K562 (cell line): ENCODE measurements around the gene FRMD5. TPM values are rescaled to one million over a fixed set of nuclear protein-coding genes. Genes with fewer than 3 reads are reported as not detected.
"Not testable (repeated sequence)": the region's sequence is repeated elsewhere in the genome, so short reads cannot be mapped to it uniquely, and the experiment has no call there.

Experiments
- ATAC-seq: fragments of 200-7000 bp; cut with Tn5 transposase; 3 replicates; pipeline ENCODE4 v1.9.1; 2020; ENCODE audit warnings: moderate library complexity
- BruUV-seq: library from RNA; stranded (reverse); fragments of 400-500 nt; replicated peaks from 2 replicates; lab custom pipeline; 2021; lab: Mats Ljungman, UMichigan
- CTCF ChIA-PET: fragments of 300-600 bp; formaldehyde crosslinking; extraction: SDS; loops from one replicate; lab custom pipeline; 2021; ENCODE audit warnings: low intra/inter-chr PET ratio; lab: Yijun Ruan, JAX
- POLR2A ChIA-PET: fragments of 300-600, 350-650 bp; sonication (Branson Sonifier 250); formaldehyde crosslinking; extraction: SDS; loops from one replicate; lab custom pipeline; 2021; ENCODE audit warnings: antibody characterized with exemption, inconsistent platforms; lab: Yijun Ruan, JAX
- DNase-seq, 4 experiments: peaks; one replicate each; pipeline versions ENCODE4 v3.0.0 to v3.0.0-alpha.2; 2011 to 2018; ENCODE audit warnings: low spot score in 3 of 4, mixed read lengths in 3 of 4; ENCODE audit errors: extremely low read depth in 1 of 4
- FAIRE-seq: peaks from 2 replicates; lab custom pipeline; 2011; peaks lifted over from hg19 to GRCh38; lab: Jason Lieb, UNC
- H2AFZ ChIP-seq: 2 replicates; pipeline ENCODE4 v1.6.0; 2011; ENCODE audit warnings: low read depth, low read length, control low read depth, inconsistent platforms
- H3K27ac ChIP-seq: fragments of 200-600 bp; 3 replicates; pipeline ENCODE4 v1.8.0; 2011; ENCODE audit warnings: low read depth, mild to moderate bottlenecking, control low read depth, inconsistent platforms, low read length, moderate library complexity, mixed read lengths; ENCODE audit errors: extremely low read depth
- H3K27me3 ChIP-seq, 2 experiments: fragments of 300-600 bp in 1 of 2; 2 replicates in 1 of 2; 3 replicates in 1 of 2; pipeline versions ENCODE4 v1.6.0 to v1.8.0; 2011; ENCODE audit warnings: inconsistent platforms in 2 of 2, low read length in 2 of 2, mild to moderate bottlenecking in 1 of 2, mixed read lengths in 1 of 2, moderate library complexity in 1 of 2; ENCODE audit not compliant: control insufficient read depth in 2 of 2, insufficient read depth in 2 of 2
- H3K36me3 ChIP-seq: fragments of 300-600 bp; 3 replicates; pipeline ENCODE4 v1.8.0; 2011; ENCODE audit warnings: mild to moderate bottlenecking, low read length, inconsistent platforms; ENCODE audit not compliant: control insufficient read depth, insufficient read depth
- H3K4me1 ChIP-seq, 2 experiments: fragments of 200-600 bp in 1 of 2; replicated peaks in 1 of 2; 2 replicates in 1 of 2; 3 replicates in 1 of 2; pipeline versions ENCODE4 v1.5.1 to v1.8.0; 2011; ENCODE audit warnings: inconsistent platforms in 2 of 2, low read length in 2 of 2, mild to moderate bottlenecking in 1 of 2, mixed read lengths in 1 of 2, moderate library complexity in 1 of 2; ENCODE audit not compliant: control insufficient read depth in 2 of 2, insufficient read depth in 2 of 2
- H3K4me2 ChIP-seq: 2 replicates; pipeline ENCODE4 v1.6.1; 2011; ENCODE audit warnings: low read length, control low read depth, inconsistent platforms, mixed read lengths; ENCODE audit not compliant: insufficient read depth
- H3K4me3 ChIP-seq: fragments of 200-600 bp; sonication (generic), shearing (Covaris generic); 2 replicates; pipeline ENCODE4 v1.5.1; 2016; ENCODE audit warnings: control low read depth, inconsistent platforms
- H3K79me2 ChIP-seq: fragments of 200-600 bp; 3 replicates; pipeline ENCODE4 v1.8.0; 2011; ENCODE audit warnings: low read length, inconsistent platforms; ENCODE audit not compliant: control insufficient read depth, insufficient read depth
- H3K9ac ChIP-seq, 2 experiments: 2 replicates each; pipeline versions ENCODE4 v1.6.0 to v1.6.1; 2011; ENCODE audit warnings: low read depth in 2 of 2, low read length in 2 of 2, control low read depth in 1 of 2, inconsistent platforms in 1 of 2, mild to moderate bottlenecking in 1 of 2, mixed read lengths in 1 of 2; ENCODE audit not compliant: insufficient read depth in 1 of 2
- H3K9me1 ChIP-seq: one replicate; pipeline ENCODE4 v1.6.0; 2011; ENCODE audit warnings: inconsistent platforms, mild to moderate bottlenecking, low read length, moderate library complexity; ENCODE audit not compliant: control insufficient read depth, insufficient read depth
- H3K9me3 ChIP-seq: replicated peaks from 2 replicates; pipeline ENCODE4 v1.5.1; 2011; ENCODE audit warnings: low read depth, low read length, inconsistent platforms; ENCODE audit not compliant: control insufficient read depth, insufficient read depth
- H4K20me1 ChIP-seq: replicated peaks from 2 replicates; pipeline ENCODE4 v1.6.1; 2011; ENCODE audit warnings: low read length, inconsistent platforms, mixed read lengths; ENCODE audit not compliant: control insufficient read depth, insufficient read depth
- DDX20 ChIP-seq: fragments of 450-650 bp; IDR thresholded peaks from 2 replicates; pipeline ENCODE4 v1.6.1; 2016; ENCODE audit warnings: missing genetic modification characterization, low read depth, mild to moderate bottlenecking, missing compliant biosample characterization, moderate library complexity
- SAP30 ChIP-seq: fragments of 200-600 bp; sonication (generic); IDR thresholded peaks from 2 replicates; pipeline ENCODE4 v1.6.1; 2012; ENCODE audit warnings: borderline replicate concordance, low read depth, mild to moderate bottlenecking, moderate library complexity, low read length, control low read depth, inconsistent platforms; ENCODE audit not compliant: insufficient read depth, poor library complexity, severe bottlenecking
- TBL1XR1 ChIP-seq, 2 experiments: IDR thresholded peaks; 2 replicates each; pipeline ENCODE4 v1.6.1; 2012; ENCODE audit warnings: improper control_type of control experiment in 2 of 2, low read length in 2 of 2, mild to moderate bottlenecking in 1 of 2
- WGBS: fragments of 100-300 bp; shearing (Covaris generic); methylation state at CpG from one replicate; pipeline ENCODE4 v1.1.6; 2016; ENCODE audit warnings: low coverage, mixed read lengths; ENCODE audit not compliant: insufficient coverage; ENCODE audit errors: missing lambda C conversion rate; 5-methylcytosine and 5-hydroxymethylcytosine counted together
- in situ Hi-C: fragments of 300-500 bp; cut with MboI; formaldehyde crosslinking; loops from 4 replicates; pipeline ENCODE4 v1.15.0; 2018; ENCODE audit warnings: inconsistent platforms, mixed read lengths
- intact Hi-C: fragments of 100-400 bp; cut with micrococcal nuclease; formaldehyde crosslinking; loops from 2 replicates; pipeline ENCODE4 v1.14.2; 2022
- polyA plus RNA-seq, 8 experiments: library from polyadenylated mRNA; depleted of rRNA in 4 of 8; stranded (reverse) in 5 of 8; unstranded in 3 of 8; fragments of >200 nt; fragmentation: Nextera tagmentation in 2 of 8; fragmentation: Illumina TruSeq in 1 of 8; extraction: Ambion mirVana in 2 of 8; extraction: Trizol in 1 of 8; gene quantifications; 2 replicates each; pipeline versions ENCODE4 v1.2.1 to v1.2.3, GENCODE V29; 2011 to 2014; ENCODE audit warnings: inconsistent platforms in 1 of 8, missing spikeins in 1 of 8
- total RNA-seq, 7 experiments: library from RNA; depleted of rRNA in 6 of 7; stranded (reverse); fragments of >200 nt in 6 of 7; fragmentation: Illumina TruSeq in 2 of 7; extraction: Trizol in 2 of 7; gene quantifications; 2 replicates each; pipeline versions ENCODE4 v1.2.1 to v1.2.3, GENCODE V29; 2011 to 2021; ENCODE audit warnings: low replicate concordance in 1 of 7
- TF ChIP-seq, protein P1 (sequence below): fragments of 450-650 bp; formaldehyde crosslinking; IDR thresholded peaks from 2 replicates; pipeline ENCODE4 v1.4.0; 2020; ENCODE audit warnings: mild to moderate bottlenecking, moderate library complexity
- TF ChIP-seq, protein P2 (sequence below), 2 experiments: fragments of 450-650 bp in 1 of 2; IDR thresholded peaks; 2 replicates each; pipeline ENCODE4 v1.6.1; 2011 to 2017; ENCODE audit warnings: low read depth in 2 of 2, antibody characterized with exemption in 1 of 2, borderline replicate concordance in 1 of 2, low read length in 1 of 2, mild to moderate bottlenecking in 1 of 2, mixed read lengths in 1 of 2; ENCODE audit not compliant: control insufficient read depth in 1 of 2
- TF ChIP-seq, protein P3 (sequence below): sonication (generic); formaldehyde crosslinking; IDR thresholded peaks from 2 replicates; pipeline ENCODE4 v1.8.0; 2022; ENCODE audit warnings: mild to moderate bottlenecking, missing genetic modification reagents
- TF ChIP-seq, protein P4 (sequence below): sonication (generic); formaldehyde crosslinking; IDR thresholded peaks from 2 replicates; pipeline ENCODE4 v1.8.0; 2022; ENCODE audit warnings: missing genetic modification reagents, mild to moderate bottlenecking, moderate library complexity, borderline replicate concordance

Gene FRMD5
- total and polyA plus RNA-seq, 9 of the 15 experiments (the other 6 are each of a cell fraction or from before 2014, with no cell fraction given): 0.13 to 0.38 TPM; not detected in 7

DNA sequence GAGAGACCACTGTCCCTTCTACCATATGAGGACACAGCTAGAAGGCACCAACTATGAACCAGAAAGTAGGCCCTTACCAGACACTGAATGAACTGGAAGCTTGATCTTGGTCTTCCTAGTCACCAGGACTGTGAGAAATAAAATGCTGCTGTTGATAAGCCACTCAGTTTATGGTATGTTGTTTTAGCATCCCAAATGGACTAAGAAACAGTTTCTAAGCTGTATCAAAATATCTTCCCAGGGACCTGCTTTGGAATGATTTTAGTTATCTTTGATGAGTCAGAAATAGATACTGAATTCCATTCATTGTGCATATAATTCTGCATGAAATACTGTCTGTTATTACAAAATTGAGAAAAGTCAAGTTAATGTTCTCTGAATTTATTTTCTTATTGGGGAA lies 349.6 kb downstream of the FRMD5 start (continued):
- TF ChIP-seq, protein P1, sequence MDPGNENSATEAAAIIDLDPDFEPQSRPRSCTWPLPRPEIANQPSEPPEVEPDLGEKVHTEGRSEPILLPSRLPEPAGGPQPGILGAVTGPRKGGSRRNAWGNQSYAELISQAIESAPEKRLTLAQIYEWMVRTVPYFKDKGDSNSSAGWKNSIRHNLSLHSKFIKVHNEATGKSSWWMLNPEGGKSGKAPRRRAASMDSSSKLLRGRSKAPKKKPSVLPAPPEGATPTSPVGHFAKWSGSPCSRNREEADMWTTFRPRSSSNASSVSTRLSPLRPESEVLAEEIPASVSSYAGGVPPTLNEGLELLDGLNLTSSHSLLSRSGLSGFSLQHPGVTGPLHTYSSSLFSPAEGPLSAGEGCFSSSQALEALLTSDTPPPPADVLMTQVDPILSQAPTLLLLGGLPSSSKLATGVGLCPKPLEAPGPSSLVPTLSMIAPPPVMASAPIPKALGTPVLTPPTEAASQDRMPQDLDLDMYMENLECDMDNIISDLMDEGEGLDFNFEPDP (CRISPR knock-in tag): no peak
- TF ChIP-seq, protein P2, sequence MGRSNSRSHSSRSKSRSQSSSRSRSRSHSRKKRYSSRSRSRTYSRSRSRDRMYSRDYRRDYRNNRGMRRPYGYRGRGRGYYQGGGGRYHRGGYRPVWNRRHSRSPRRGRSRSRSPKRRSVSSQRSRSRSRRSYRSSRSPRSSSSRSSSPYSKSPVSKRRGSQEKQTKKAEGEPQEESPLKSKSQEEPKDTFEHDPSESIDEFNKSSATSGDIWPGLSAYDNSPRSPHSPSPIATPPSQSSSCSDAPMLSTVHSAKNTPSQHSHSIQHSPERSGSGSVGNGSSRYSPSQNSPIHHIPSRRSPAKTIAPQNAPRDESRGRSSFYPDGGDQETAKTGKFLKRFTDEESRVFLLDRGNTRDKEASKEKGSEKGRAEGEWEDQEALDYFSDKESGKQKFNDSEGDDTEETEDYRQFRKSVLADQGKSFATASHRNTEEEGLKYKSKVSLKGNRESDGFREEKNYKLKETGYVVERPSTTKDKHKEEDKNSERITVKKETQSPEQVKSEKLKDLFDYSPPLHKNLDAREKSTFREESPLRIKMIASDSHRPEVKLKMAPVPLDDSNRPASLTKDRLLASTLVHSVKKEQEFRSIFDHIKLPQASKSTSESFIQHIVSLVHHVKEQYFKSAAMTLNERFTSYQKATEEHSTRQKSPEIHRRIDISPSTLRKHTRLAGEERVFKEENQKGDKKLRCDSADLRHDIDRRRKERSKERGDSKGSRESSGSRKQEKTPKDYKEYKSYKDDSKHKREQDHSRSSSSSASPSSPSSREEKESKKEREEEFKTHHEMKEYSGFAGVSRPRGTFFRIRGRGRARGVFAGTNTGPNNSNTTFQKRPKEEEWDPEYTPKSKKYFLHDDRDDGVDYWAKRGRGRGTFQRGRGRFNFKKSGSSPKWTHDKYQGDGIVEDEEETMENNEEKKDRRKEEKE (IDR thresholded peaks at IDR 0.05; ENCODE audit: borderline replicate concordance in 1 of 2, control insufficient read depth in 1 of 2, low read depth in 2 of 2, low read length in 1 of 2): no peak
- TF ChIP-seq TBL1XR1 (IDR thresholded peaks at IDR 0.05; ENCODE audit: low read length in 2 of 2) (no peak), SAP30 (no peak), DDX20 (tag) (no peak)
- TF ChIP-seq, protein P3, sequence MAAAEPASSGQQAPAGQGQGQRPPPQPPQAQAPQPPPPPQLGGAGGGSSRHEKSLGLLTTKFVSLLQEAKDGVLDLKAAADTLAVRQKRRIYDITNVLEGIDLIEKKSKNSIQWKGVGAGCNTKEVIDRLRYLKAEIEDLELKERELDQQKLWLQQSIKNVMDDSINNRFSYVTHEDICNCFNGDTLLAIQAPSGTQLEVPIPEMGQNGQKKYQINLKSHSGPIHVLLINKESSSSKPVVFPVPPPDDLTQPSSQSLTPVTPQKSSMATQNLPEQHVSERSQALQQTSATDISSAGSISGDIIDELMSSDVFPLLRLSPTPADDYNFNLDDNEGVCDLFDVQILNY: no peak
- TF ChIP-seq, protein P4, sequence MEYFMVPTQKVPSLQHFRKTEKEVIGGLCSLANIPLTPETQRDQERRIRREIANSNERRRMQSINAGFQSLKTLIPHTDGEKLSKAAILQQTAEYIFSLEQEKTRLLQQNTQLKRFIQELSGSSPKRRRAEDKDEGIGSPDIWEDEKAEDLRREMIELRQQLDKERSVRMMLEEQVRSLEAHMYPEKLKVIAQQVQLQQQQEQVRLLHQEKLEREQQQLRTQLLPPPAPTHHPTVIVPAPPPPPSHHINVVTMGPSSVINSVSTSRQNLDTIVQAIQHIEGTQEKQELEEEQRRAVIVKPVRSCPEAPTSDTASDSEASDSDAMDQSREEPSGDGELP (CRISPR knock-in tag): no peak

DNA sequence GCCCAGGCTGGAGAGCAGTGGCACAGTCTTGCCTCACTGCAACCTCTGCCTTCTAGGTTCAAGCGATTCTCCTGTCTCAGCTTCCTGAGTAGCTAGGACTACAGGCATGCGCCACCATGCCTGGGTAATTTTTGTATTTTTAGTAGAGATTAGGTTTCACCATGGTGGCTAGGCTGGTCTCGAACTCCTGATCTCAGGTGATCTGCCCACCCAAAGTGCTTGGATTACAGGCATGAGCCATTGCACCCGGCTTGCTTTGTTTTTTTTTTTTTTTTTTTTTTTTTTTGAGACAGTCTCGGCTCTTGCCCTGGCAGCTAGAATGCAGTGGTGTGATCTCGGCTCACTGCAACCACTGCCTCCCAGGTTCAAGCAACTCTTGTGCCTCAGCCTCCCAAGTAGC lies 362.6 kb downstream of the FRMD5 start:
- POLR2A ChIA-PET: interaction anchor here (1.2 kb wide), 1 partner anchor 8 kb away, joined by 5 read pairs; the partner anchor contains the start of gene MFAP1
- peaks cover 65% of the 10 kb centered on the region; the same call in 2 of the 3 replicates for H3K36me3 ChIP-seq
- FAIRE-seq: not testable (repeated sequence)

More for the DNA sequence above, 362.6 kb downstream of the FRMD5 start:
- intact Hi-C loops, H3K9ac ChIP-seq, H3K9me1 ChIP-seq, H2AFZ ChIP-seq, H4K20me1 ChIP-seq, H3K4me3 ChIP-seq, H3K4me2 ChIP-seq, H3K9me3 ChIP-seq, H3K4me1 ChIP-seq, ATAC-seq, DNase-seq, H3K27ac ChIP-seq, BruUV-seq, CTCF ChIA-PET, H3K27me3 ChIP-seq, in situ Hi-C loops: not testable (repeated sequence)
- 98% methylated on average over 4 of the region's 6 CpGs for WGBS
- H3K79me2 ChIP-seq: peaks cover 56% of the 10 kb centered on the region
